ENCODE data around the gene IGSF9B. TPM values are rescaled to one million over a fixed set of nuclear protein-coding genes. Genes with fewer than 3 reads are reported as not detected.

IGSF9B gene
- total RNA-seq, 2 experiments from 2014 or later = 124 to 136 TPM

GRCh38 chr11:133937468-133937867, 19.3 kb downstream of the IGSF9B start:
- H3K9me3 Mint-ChIP-seq = no peaks in the 10 kb centered on the region
- peaks cover 72% of the 10 kb centered on the region for H3K36me3 Mint-ChIP-seq (ENCODE audit: low read depth)
- intact Hi-C loops (cut with micrococcal nuclease) = no loop called here
- H3K27ac Mint-ChIP-seq = no peak overlapping the region
- DNase-seq = no peak
- H3K4me1 Mint-ChIP-seq (ENCODE audit: low read depth) = peaks cover 9% of the 10 kb centered on the region
- POLR2A ChIA-PET = interaction anchor here (1.8 kb wide), 1 partner anchor 11 kb away, joined by 6 read pairs; no protein-coding TSS in a partner anchor
- H3K27me3 Mint-ChIP-seq = no peaks in the 10 kb centered on the region
- CTCF ChIA-PET = no interaction called here
- no peak for TF ChIP-seq CTCF (IDR thresholded peaks at IDR 0.05)
- H3K4me3 Mint-ChIP-seq = no peak overlapping the region
- no peak for ATAC-seq

GRCh38 chr11:133937015-133937414, 19.8 kb downstream of the IGSF9B start:
- H3K27ac Mint-ChIP-seq = no peak overlapping the region
- peaks cover 68% of the 10 kb centered on the region for H3K36me3 Mint-ChIP-seq (ENCODE audit: low read depth)
- DNase-seq (no peak), ATAC-seq (no peak)
- no peak for TF ChIP-seq CTCF (IDR thresholded peaks at IDR 0.05)
- H3K4me1 Mint-ChIP-seq (ENCODE audit: low read depth) = peaks cover 8% of the 10 kb centered on the region
- ChIA-PET POLR2A (interaction anchor here (1.8 kb wide), 1 partner anchor 11 kb away, joined by 6 read pairs; no protein-coding TSS in a partner anchor), CTCF (no interaction called here)
- H3K9me3 Mint-ChIP-seq = no peaks in the 10 kb centered on the region
- no peaks in the 10 kb centered on the region for H3K27me3 Mint-ChIP-seq
- intact Hi-C loops (cut with micrococcal nuclease) = no loop called here
- no peak overlapping the region for H3K4me3 Mint-ChIP-seq

- Mint-ChIP-seq H3K4me1 (ENCODE audit: low read depth) (peaks cover 6% of the 10 kb centered on the region), H3K4me3 (no peak overlapping the region), H3K27ac (no peak overlapping the region), H3K9me3 (no peaks in the 10 kb centered on the region), H3K36me3 (ENCODE audit: low read depth) (peaks cover 64% of the 10 kb centered on the region), H3K27me3 (no peaks in the 10 kb centered on the region)
- POLR2A ChIA-PET = interaction anchor here (1.8 kb wide), 1 partner anchor 12 kb away, joined by 6 read pairs; no protein-coding TSS in a partner anchor
- ATAC-seq (no peak), DNase-seq (no peak)
- intact Hi-C loops (cut with micrococcal nuclease) = no loop called here
- TF ChIP-seq CTCF (IDR thresholded peaks at IDR 0.05) = no peak
- CTCF ChIA-PET = no interaction called here
Measured at GRCh38 chr11:133936592-133936991, 20.2 kb downstream of the IGSF9B start.

GRCh38 chr11:133936136-133936535, 20.6 kb downstream of the IGSF9B start:
- Mint-ChIP-seq H3K9me3 (no peaks in the 10 kb centered on the region), H3K27ac (no peak overlapping the region), H3K4me1 (ENCODE audit: low read depth) (peaks cover 6% of the 10 kb centered on the region), H3K27me3 (no peaks in the 10 kb centered on the region), H3K4me3 (no peak overlapping the region), H3K36me3 (ENCODE audit: low read depth) (peaks cover 60% of the 10 kb centered on the region)
- no peak for TF ChIP-seq CTCF (IDR thresholded peaks at IDR 0.05)
- CTCF ChIA-PET = no interaction called here
- POLR2A ChIA-PET = no interaction called here
- no peak for DNase-seq
- no peak for ATAC-seq
- intact Hi-C loops (cut with micrococcal nuclease) = no loop called here

GRCh38 chr11:133935551-133935910, 21.2 kb downstream of the IGSF9B start:
- peaks cover 59% of the 10 kb centered on the region for H3K36me3 Mint-ChIP-seq (ENCODE audit: low read depth)
- ChIA-PET CTCF (interaction anchor here (1.3 to 1.5 kb wide), 2 partner anchors 12 to 16 kb away, joined by 3 to 6 read pairs; no protein-coding TSS in a partner anchor), POLR2A (interaction anchor here (1.7 kb wide), 1 partner anchor 10 kb away, joined by 11 read pairs; no protein-coding TSS in a partner anchor)
- no peak for TF ChIP-seq CTCF (IDR thresholded peaks at IDR 0.05)
- intact Hi-C loops (cut with micrococcal nuclease) = no loop called here
- no peak overlapping the region for H3K27ac Mint-ChIP-seq
- H3K9me3 Mint-ChIP-seq = no peaks in the 10 kb centered on the region
- H3K4me1 Mint-ChIP-seq (ENCODE audit: low read depth) = peaks cover 6% of the 10 kb centered on the region
- ATAC-seq = no peak
- no peak for DNase-seq
- H3K27me3 Mint-ChIP-seq = no peaks in the 10 kb centered on the region
- H3K4me3 Mint-ChIP-seq = no peak overlapping the region
